ENCODE data around the gene LRRC3.

The LRRC3 gene

DNA sequence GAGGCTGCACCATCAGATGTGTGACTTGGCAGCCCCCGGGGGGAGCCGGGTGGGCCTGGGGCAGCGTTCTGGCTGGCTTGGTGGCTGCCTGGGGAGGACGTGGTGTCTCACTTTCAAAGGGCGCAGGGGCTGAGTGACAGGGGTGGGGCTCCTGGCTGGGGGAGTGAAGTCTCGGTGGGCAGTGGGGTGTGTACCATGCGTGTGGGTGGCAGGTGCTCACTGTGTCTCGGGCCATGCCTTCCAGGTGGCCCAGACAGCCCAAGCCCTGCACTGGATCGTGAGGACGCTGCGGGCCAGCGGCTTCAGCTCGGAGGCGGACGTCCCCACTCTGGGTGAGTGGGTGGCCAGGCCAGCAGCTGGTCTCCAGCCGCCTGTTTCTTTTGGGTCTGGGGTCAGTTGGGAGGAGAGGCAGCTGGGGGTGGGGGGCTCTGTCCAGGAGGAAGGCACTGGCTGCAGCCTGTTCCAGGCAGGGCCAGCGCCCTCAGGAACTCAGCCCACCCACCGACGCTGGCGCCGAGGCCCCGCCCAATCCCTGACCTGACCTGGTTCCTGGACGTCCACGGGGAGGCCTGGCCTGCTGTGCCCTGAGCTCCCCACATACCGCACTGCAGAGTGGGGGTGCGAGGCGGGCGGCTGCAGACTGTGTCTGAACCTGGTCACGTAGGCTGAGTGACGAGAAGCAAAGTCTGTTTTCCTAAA lies 30.6 kb upstream of the LRRC3 start:
- H3K4me3 ChIP-seq (ENCODE audit: low read length): no peak overlapping the region

DNA sequence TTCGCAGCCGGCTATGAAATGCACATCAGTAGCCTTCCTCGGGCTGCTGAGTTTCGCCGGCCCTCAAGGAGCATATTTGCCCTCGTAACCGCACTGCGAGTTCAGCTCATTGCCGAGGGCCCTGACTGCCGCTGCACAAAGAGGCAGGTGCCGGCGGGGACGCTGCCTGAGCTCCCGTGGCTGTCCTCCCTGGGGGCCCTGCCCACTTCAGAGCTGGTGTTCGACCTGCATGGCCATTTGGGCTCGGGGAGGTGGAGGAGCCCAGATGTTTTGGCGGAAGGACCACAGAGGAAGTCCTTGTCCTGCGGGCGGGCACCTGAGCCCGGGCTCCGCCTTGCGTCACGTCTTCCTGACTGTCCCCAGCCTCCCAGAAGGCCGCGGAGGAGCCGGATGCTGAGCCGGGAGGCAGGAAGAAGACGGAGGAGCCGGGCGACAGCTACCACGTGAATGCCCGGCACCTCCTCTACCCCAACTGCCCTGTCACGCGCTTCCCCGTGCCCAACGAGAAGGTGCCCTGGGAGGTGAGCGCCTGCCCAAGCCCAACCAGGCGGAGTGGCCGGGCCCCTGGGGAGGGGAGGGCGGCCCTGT lies 29.9 kb upstream of the LRRC3 start:
- Histone ChIP-seq H3K27ac (ENCODE audit: low read length) (no peak overlapping the region), H3K36me3 (ENCODE audit: control insufficient read depth, insufficient read depth, low read length) (no peaks in the 10 kb centered on the region; the same call in 1 of the 2 replicates), H3K27me3 (ENCODE audit: control insufficient read depth, insufficient read depth, low read length) (no peaks in the 10 kb centered on the region), H3K4me3 (ENCODE audit: low read length) (no peak overlapping the region), H3K4me1 (ENCODE audit: control insufficient read depth, insufficient read depth, low read length) (no peaks in the 10 kb centered on the region; the same call in 1 of the 2 replicates), H3K9me3 (ENCODE audit: control insufficient read depth, insufficient read depth, low read length) (no peaks in the 10 kb centered on the region)
- no peak for DNase-seq (ENCODE audit: low read depth, low spot score)
- WGBS (ENCODE audit: insufficient coverage, insufficient read length): no CpG with 5 or more reads among the region's 40 CpGs

More for the DNA sequence above, 30.6 kb upstream of the LRRC3 start:
- Histone ChIP-seq H3K4me1 (ENCODE audit: control insufficient read depth, insufficient read depth, low read length) (no peaks in the 10 kb centered on the region; the same call in 1 of the 2 replicates), H3K27ac (ENCODE audit: low read length) (no peak overlapping the region), H3K9me3 (ENCODE audit: control insufficient read depth, insufficient read depth, low read length) (no peaks in the 10 kb centered on the region), H3K36me3 (ENCODE audit: control insufficient read depth, insufficient read depth, low read length) (no peaks in the 10 kb centered on the region; the same call in 1 of the 2 replicates), H3K27me3 (ENCODE audit: control insufficient read depth, insufficient read depth, low read length) (no peaks in the 10 kb centered on the region)
- no CpG with 5 or more reads among the region's 30 CpGs for WGBS (ENCODE audit: insufficient coverage, insufficient read length)
- no peak for DNase-seq (ENCODE audit: low read depth, low spot score)

GRCh38 chr21:44425895-44426662 lies 29.2 kb upstream of the LRRC3 start:
- WGBS (ENCODE audit: insufficient coverage, insufficient read length): no CpG with 5 or more reads among the region's 13 CpGs

DNA sequence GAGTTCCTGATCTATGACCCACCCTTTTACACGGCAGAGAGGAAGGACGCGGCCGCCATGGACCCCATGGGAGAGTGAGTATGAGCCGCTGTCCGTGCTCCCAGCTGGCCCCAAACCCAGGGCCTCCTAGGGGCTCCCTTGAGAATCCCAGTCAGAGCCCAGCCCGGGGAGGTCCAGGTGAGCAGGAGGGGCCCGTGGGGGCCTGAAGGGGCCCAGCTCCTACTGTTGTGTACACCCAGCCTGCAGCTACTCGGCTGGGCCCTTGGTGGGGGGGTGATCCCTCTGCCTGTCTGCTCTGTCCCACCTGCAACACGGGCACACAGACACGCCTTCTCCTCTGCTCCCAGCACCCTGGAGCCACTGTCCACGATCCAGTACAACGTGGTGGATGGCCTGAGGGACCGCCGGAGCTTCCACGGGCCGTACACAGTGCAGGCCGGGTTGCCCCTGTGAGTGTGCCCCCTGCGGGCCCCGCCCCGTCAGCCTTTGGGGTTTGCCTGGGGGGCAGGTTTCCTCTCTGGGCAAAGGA lies 28.6 kb upstream of the LRRC3 start:
- no peaks in the 10 kb centered on the region; the same call in 1 of the 2 replicates for H3K4me1 ChIP-seq (ENCODE audit: control insufficient read depth, insufficient read depth, low read length)
- no peak overlapping the region for H3K27ac ChIP-seq (ENCODE audit: low read length)
- no peaks in the 10 kb centered on the region for H3K9me3 ChIP-seq (ENCODE audit: control insufficient read depth, insufficient read depth, low read length)
- no CpG with 5 or more reads among the region's 21 CpGs for WGBS (ENCODE audit: insufficient coverage, insufficient read length)
- no peaks in the 10 kb centered on the region for H3K27me3 ChIP-seq (ENCODE audit: control insufficient read depth, insufficient read depth, low read length)
- DNase-seq (ENCODE audit: low read depth, low spot score): no peak
- H3K36me3 ChIP-seq (ENCODE audit: control insufficient read depth, insufficient read depth, low read length): no peaks in the 10 kb centered on the region; the same call in 1 of the 2 replicates
- no peak overlapping the region for H3K4me3 ChIP-seq (ENCODE audit: low read length)

More at GRCh38 chr21:44425895-44426662, 29.2 kb upstream of the LRRC3 start:
- H3K4me1 ChIP-seq (ENCODE audit: control insufficient read depth, insufficient read depth, low read length): no peaks in the 10 kb centered on the region; the same call in 1 of the 2 replicates
- H3K9me3 ChIP-seq (ENCODE audit: control insufficient read depth, insufficient read depth, low read length): no peaks in the 10 kb centered on the region
- H3K36me3 ChIP-seq (ENCODE audit: control insufficient read depth, insufficient read depth, low read length): no peaks in the 10 kb centered on the region; the same call in 1 of the 2 replicates
- H3K4me3 ChIP-seq (ENCODE audit: low read length): no peak overlapping the region
- DNase-seq (ENCODE audit: low read depth, low spot score): no peak
- H3K27ac ChIP-seq (ENCODE audit: low read length): no peak overlapping the region
- no peaks in the 10 kb centered on the region for H3K27me3 ChIP-seq (ENCODE audit: control insufficient read depth, insufficient read depth, low read length)

DNA sequence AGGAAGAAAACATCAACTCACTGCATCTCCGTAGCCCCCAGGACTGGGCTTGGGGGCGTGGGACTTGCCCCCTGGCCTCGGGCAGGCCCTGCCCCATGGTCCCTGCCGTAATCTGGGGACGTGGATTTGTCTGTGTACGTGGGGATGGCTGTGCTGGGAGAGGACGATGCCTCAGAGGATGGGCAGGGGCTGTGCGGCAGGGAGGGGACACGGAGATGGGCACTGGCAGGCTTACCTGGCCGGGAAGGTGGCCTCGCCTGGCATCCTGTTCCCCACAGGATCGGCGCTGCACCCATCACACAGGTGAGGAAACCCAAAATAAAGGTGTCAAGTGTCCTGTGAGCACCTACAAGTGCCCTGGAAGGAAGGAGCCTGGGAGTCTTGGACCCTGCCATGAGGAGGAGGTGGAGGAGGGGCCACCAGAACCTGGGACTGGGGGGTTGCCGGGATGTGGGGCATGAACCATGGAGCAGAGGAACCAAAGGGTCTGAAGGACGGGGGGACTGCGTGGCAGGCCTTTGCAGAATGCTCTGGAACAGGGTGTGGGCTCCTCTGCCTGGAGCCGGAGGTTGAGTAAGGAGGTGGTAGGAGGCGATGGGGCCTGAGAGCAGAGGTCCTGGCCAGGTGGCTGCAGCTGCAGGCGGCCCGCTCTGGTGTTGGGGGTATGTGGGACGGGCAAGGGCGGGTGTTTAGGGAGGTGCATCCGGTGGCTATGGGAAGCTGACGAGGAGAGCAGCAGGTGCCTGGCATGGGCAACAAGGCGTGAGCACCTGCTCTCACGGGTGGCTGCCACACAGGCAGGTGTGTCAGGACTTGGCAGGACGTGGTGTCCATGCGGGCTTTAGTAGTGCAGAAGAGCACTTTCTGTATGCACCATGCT lies 27.8 kb upstream of the LRRC3 start:
- H3K4me3 ChIP-seq (ENCODE audit: low read length): no peak overlapping the region
- WGBS (ENCODE audit: insufficient coverage, insufficient read length): no CpG with 5 or more reads among the region's 28 CpGs
- H3K27me3 ChIP-seq (ENCODE audit: control insufficient read depth, insufficient read depth, low read length): no peaks in the 10 kb centered on the region
- H3K4me1 ChIP-seq (ENCODE audit: control insufficient read depth, insufficient read depth, low read length): no peaks in the 10 kb centered on the region; the same call in 1 of the 2 replicates
- H3K36me3 ChIP-seq (ENCODE audit: control insufficient read depth, insufficient read depth, low read length): no peaks in the 10 kb centered on the region; the same call in 1 of the 2 replicates
- no peak overlapping the region for H3K27ac ChIP-seq (ENCODE audit: low read length)
- no peaks in the 10 kb centered on the region for H3K9me3 ChIP-seq (ENCODE audit: control insufficient read depth, insufficient read depth, low read length)
- DNase-seq (ENCODE audit: low read depth, low spot score): no peak

DNA sequence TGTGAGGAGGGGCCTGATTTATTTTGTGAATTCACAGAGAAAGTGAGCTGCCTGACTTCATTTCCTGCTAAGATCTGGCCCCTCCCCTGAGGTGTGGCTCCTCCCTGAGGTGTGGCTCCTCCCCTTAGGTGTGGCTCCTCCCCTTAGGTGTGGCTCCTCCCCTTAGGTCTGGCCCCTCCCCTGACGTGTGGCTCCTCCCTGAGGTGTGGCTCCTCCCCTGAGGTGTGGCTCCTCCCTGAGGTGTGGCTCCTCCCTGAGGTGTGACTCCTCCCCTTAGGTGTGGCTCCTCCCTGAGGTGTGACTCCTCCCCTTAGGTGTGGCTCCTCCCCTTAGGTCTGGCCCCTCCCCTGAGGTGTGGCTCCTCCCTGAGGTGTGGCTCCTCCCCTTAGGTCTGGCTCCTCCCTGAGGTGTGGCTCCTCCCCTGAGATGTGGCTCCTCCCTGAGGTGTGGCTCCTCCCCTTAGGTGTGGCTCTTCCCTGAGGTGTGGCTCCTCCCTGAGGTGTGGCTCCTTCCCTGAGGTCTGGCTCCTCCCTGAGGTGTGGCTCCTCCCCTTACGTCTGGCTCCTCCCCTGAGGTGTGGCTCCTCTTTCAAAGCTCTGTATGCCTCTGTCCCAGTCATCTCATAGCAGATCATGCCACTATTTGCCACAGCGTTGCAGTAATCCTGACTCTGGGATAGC lies 26.9 kb upstream of the LRRC3 start:
- Histone ChIP-seq H3K9me3 (ENCODE audit: control insufficient read depth, insufficient read depth, low read length) (no peaks in the 10 kb centered on the region), H3K27me3 (ENCODE audit: control insufficient read depth, insufficient read depth, low read length) (no peaks in the 10 kb centered on the region), H3K27ac (ENCODE audit: low read length) (no peak overlapping the region), H3K4me3 (ENCODE audit: low read length) (no peak overlapping the region), H3K36me3 (ENCODE audit: control insufficient read depth, insufficient read depth, low read length) (no peaks in the 10 kb centered on the region; the same call in 1 of the 2 replicates), H3K4me1 (ENCODE audit: control insufficient read depth, insufficient read depth, low read length) (no peaks in the 10 kb centered on the region; the same call in 1 of the 2 replicates)
- DNase-seq (ENCODE audit: low read depth, low spot score): peak; percentile 58
- no CpG with 5 or more reads among the region's 3 CpGs for WGBS (ENCODE audit: insufficient coverage, insufficient read length)

- H3K4me1 ChIP-seq (ENCODE audit: control insufficient read depth, insufficient read depth, low read length): no peaks in the 10 kb centered on the region; the same call in 1 of the 2 replicates
- H3K27me3 ChIP-seq (ENCODE audit: control insufficient read depth, insufficient read depth, low read length): no peaks in the 10 kb centered on the region
- no peak overlapping the region for H3K27ac ChIP-seq (ENCODE audit: low read length)
- no peaks in the 10 kb centered on the region; the same call in 1 of the 2 replicates for H3K36me3 ChIP-seq (ENCODE audit: control insufficient read depth, insufficient read depth, low read length)
- no peak for DNase-seq (ENCODE audit: low read depth, low spot score)
- no peak overlapping the region for H3K4me3 ChIP-seq (ENCODE audit: low read length)
- no CpG with 5 or more reads among the region's 1 CpG for WGBS (ENCODE audit: insufficient coverage, insufficient read length)
- no peaks in the 10 kb centered on the region for H3K9me3 ChIP-seq (ENCODE audit: control insufficient read depth, insufficient read depth, low read length)
These were observed 25.4 kb upstream of the LRRC3 start for GRCh38 chr21:44429894-44430293.

GRCh38 chr21:44431300-44431699 lies 24.0 kb upstream of the LRRC3 start:
- H3K4me3 ChIP-seq (ENCODE audit: low read length): no peak overlapping the region
- WGBS (ENCODE audit: insufficient coverage, insufficient read length): no CpG with 5 or more reads among the region's 4 CpGs
- no peaks in the 10 kb centered on the region for H3K27me3 ChIP-seq (ENCODE audit: control insufficient read depth, insufficient read depth, low read length)
- no peak overlapping the region for H3K27ac ChIP-seq (ENCODE audit: low read length)
- no peaks in the 10 kb centered on the region; the same call in 1 of the 2 replicates for H3K36me3 ChIP-seq (ENCODE audit: control insufficient read depth, insufficient read depth, low read length)
- H3K9me3 ChIP-seq (ENCODE audit: control insufficient read depth, insufficient read depth, low read length): no peaks in the 10 kb centered on the region
- H3K4me1 ChIP-seq (ENCODE audit: control insufficient read depth, insufficient read depth, low read length): no peaks in the 10 kb centered on the region; the same call in 1 of the 2 replicates
- no peak for DNase-seq (ENCODE audit: low read depth, low spot score)

Data from iPS DF 6.9 (cell line).